ENCODE measurements around the gene ATPAF1. TPM values are rescaled to one million over a fixed set of nuclear protein-coding genes. Genes with fewer than 3 reads are reported as not detected.

Gene ATPAF1
- total and polyA plus RNA-seq, 3 experiments from 2014 or later: 40.2 to 75.8 (median 42.3) TPM

- Histone ChIP-seq H3K27ac (ENCODE audit: low read depth, low read length) (no peak overlapping the region), H3K4me1 (ENCODE audit: insufficient read depth, low read length) (peaks cover under 1% of the 10 kb centered on the region), H3K36me3 (ENCODE audit: insufficient read depth, low read length) (peaks cover 28% of the 10 kb centered on the region), H3K9me3 (ENCODE audit: low read length) (no peaks in the 10 kb centered on the region), H3K27me3 (ENCODE audit: insufficient read depth, low read length, poor library complexity, severe bottlenecking) (no peaks in the 10 kb centered on the region), H3K4me3 (ENCODE audit: low read length) (no peak overlapping the region)
- Mint-ChIP-seq H3K9me3 (no peaks in the 10 kb centered on the region), H3K4me1 (peaks cover 11 to 18% (median 11%) of the 10 kb centered on the region in 3 donors), H3K36me3 (peaks cover 33 to 86% (median 35%) of the 10 kb centered on the region in 3 donors), H3K27me3 (no peaks in the 10 kb centered on the region), H3K27ac (peak overlapping the region in 5 of 8 donors; percentile 20 to 80 (median 24)), H3K4me3 (no peak overlapping the region)
- CTCF ChIA-PET: interaction anchor here (1.6 kb wide), 1 partner anchor 14 kb away, joined by 3 read pairs; the partner anchor contains the start of gene MKNK1
- POLR2A ChIA-PET: no interaction called here
- no peak for DNase-seq
Measured at GRCh38 chr1:46589529-46589928, 78.6 kb downstream of the ATPAF1 start.

GRCh38 chr1:46587069-46587468 lies 81.1 kb downstream of the ATPAF1 start:
- Mint-ChIP-seq H3K4me1 (peaks cover 15 to 21% (median 19%) of the 10 kb centered on the region in 3 donors), H3K27ac (no peak overlapping the region), H3K36me3 (peaks cover 20 to 87% (median 25%) of the 10 kb centered on the region in 3 donors), H3K4me3 (no peak overlapping the region), H3K9me3 (no peaks in the 10 kb centered on the region), H3K27me3 (no peaks in the 10 kb centered on the region)
- no peak for DNase-seq
- peaks cover 12% of the 10 kb centered on the region for H3K4me1 ChIP-seq (ENCODE audit: insufficient read depth, low read length)
- H3K9me3 ChIP-seq (ENCODE audit: low read length): no peaks in the 10 kb centered on the region
- H3K27me3 ChIP-seq (ENCODE audit: insufficient read depth, low read length, poor library complexity, severe bottlenecking): no peaks in the 10 kb centered on the region
- H3K4me3 ChIP-seq (ENCODE audit: low read length): no peak overlapping the region
- ChIA-PET CTCF (no interaction called here), POLR2A (interaction anchor here (0.7 kb wide), 1 partner anchor 15 kb away, joined by 3 read pairs; no protein-coding TSS in a partner anchor)
- H3K36me3 ChIP-seq (ENCODE audit: insufficient read depth, low read length): peaks cover 22% of the 10 kb centered on the region
- H3K27ac ChIP-seq (ENCODE audit: low read depth, low read length): no peak overlapping the region

GRCh38 chr1:46585312-46585938 lies 82.7 kb downstream of the ATPAF1 start:
- Histone ChIP-seq H3K4me1 (ENCODE audit: insufficient read depth, low read length) (peaks cover 26% of the 10 kb centered on the region), H3K9me3 (ENCODE audit: low read length) (no peaks in the 10 kb centered on the region), H3K36me3 (ENCODE audit: insufficient read depth, low read length) (peaks cover 16% of the 10 kb centered on the region), H3K27ac (ENCODE audit: low read depth, low read length) (no peak overlapping the region), H3K4me3 (ENCODE audit: low read length) (no peak overlapping the region), H3K27me3 (ENCODE audit: insufficient read depth, low read length, poor library complexity, severe bottlenecking) (no peaks in the 10 kb centered on the region)
- no peak overlapping the region for H3K4me3 Mint-ChIP-seq
- H3K27me3 Mint-ChIP-seq: no peaks in the 10 kb centered on the region
- DNase-seq: no peak
- ChIA-PET POLR2A (interaction anchor here (0.7 kb wide), 1 partner anchor 44 kb away, joined by 3 read pairs; no protein-coding TSS in a partner anchor), CTCF (interaction anchor here (0.6 kb wide), 1 partner anchor 50 kb away, joined by 4 read pairs; a partner anchor contains a TSS)
- H3K27ac Mint-ChIP-seq: peak overlapping the region in 3 of 8 donors; percentile 38 to 67 (median 48)
- peaks cover 11 to 85% (median 21%) of the 10 kb centered on the region in 3 donors for H3K36me3 Mint-ChIP-seq
- peaks cover 29 to 32% (median 30%) of the 10 kb centered on the region in 3 donors for H3K4me1 Mint-ChIP-seq
- no peaks in the 10 kb centered on the region for H3K9me3 Mint-ChIP-seq

- POLR2A ChIA-PET: interaction anchor here (0.5 kb wide), 1 partner anchor 16 kb away, joined by 4 read pairs; no protein-coding TSS in a partner anchor
- H3K4me1 Mint-ChIP-seq: peaks cover 30 to 31% (median 31%) of the 10 kb centered on the region in 3 donors
- H3K27me3 ChIP-seq (ENCODE audit: insufficient read depth, low read length, poor library complexity, severe bottlenecking): no peaks in the 10 kb centered on the region
- H3K27ac Mint-ChIP-seq: peak overlapping the region in 3 of 8 donors; percentile 54 to 96 (median 78)
- no peak overlapping the region for H3K4me3 ChIP-seq (ENCODE audit: low read length)
- H3K9me3 ChIP-seq (ENCODE audit: low read length): no peaks in the 10 kb centered on the region
- peaks cover 26% of the 10 kb centered on the region for H3K4me1 ChIP-seq (ENCODE audit: insufficient read depth, low read length)
- H3K36me3 ChIP-seq (ENCODE audit: insufficient read depth, low read length): peaks cover 15% of the 10 kb centered on the region
- no peak for DNase-seq
- peaks cover 0 to 85% (median 12%) of the 10 kb centered on the region in 3 donors for H3K36me3 Mint-ChIP-seq
- H3K9me3 Mint-ChIP-seq: no peaks in the 10 kb centered on the region
- H3K27ac ChIP-seq (ENCODE audit: low read depth, low read length): no peak overlapping the region
- CTCF ChIA-PET: interaction anchor here (1.3 kb wide), 1 partner anchor 20 kb away, joined by 5 read pairs; the partner anchor contains the start of gene MKNK1
- no peak overlapping the region for H3K4me3 Mint-ChIP-seq
- H3K27me3 Mint-ChIP-seq: no peaks in the 10 kb centered on the region
Measured at GRCh38 chr1:46583494-46583893, 84.7 kb downstream of the ATPAF1 start.

GRCh38 chr1:46582972-46583371 lies 85.2 kb downstream of the ATPAF1 start:
- H3K36me3 Mint-ChIP-seq: peaks cover 0 to 89% (median 12%) of the 10 kb centered on the region in 3 donors
- no peaks in the 10 kb centered on the region for H3K9me3 ChIP-seq (ENCODE audit: low read length)
- POLR2A ChIA-PET: no interaction called here
- H3K4me3 ChIP-seq (ENCODE audit: low read length): no peak overlapping the region
- no peaks in the 10 kb centered on the region for H3K9me3 Mint-ChIP-seq
- no peak overlapping the region for H3K27ac ChIP-seq (ENCODE audit: low read depth, low read length)
- no peak overlapping the region for H3K4me3 Mint-ChIP-seq
- peaks cover 20% of the 10 kb centered on the region for H3K36me3 ChIP-seq (ENCODE audit: insufficient read depth, low read length)
- CTCF ChIA-PET: interaction anchor here (1.3 kb wide), 1 partner anchor 21 kb away, joined by 5 read pairs; the partner anchor contains the start of gene MKNK1
- H3K27ac Mint-ChIP-seq: peak overlapping the region in 7 of 8 donors; percentile 11 to 98 (median 80)
- no peak for DNase-seq
- no peaks in the 10 kb centered on the region for H3K27me3 Mint-ChIP-seq
- H3K4me1 ChIP-seq (ENCODE audit: insufficient read depth, low read length): peaks cover 26% of the 10 kb centered on the region
- H3K27me3 ChIP-seq (ENCODE audit: insufficient read depth, low read length, poor library complexity, severe bottlenecking): no peaks in the 10 kb centered on the region
- H3K4me1 Mint-ChIP-seq: peaks cover 30 to 31% (median 31%) of the 10 kb centered on the region in 3 donors

Other genes starting within 250 kb of the ATPAF1 start
- not detected for gene DMBX1, start 178.5 kb downstream of the ATPAF1 start, total RNA-seq
- not detected for gene DMBX1, start 178.5 kb downstream of the ATPAF1 start, polyA plus RNA-seq
- not detected for gene KNCN, start 116.7 kb downstream of the ATPAF1 start, total RNA-seq
- not detected for gene KNCN, start 116.7 kb downstream of the ATPAF1 start, polyA plus RNA-seq
- 10 to 100 TPM; 27.9 to 32.4 TPM for gene MKNK1, start 64.1 kb downstream of the ATPAF1 start, total RNA-seq
- 39.0 TPM for gene MKNK1, start 64.1 kb downstream of the ATPAF1 start, polyA plus RNA-seq
- 10 to 100 TPM; 10.3 to 11.3 TPM for gene MOB3C, start 51.6 kb downstream of the ATPAF1 start, total RNA-seq
- 26.0 TPM for gene MOB3C, start 51.6 kb downstream of the ATPAF1 start, polyA plus RNA-seq
- not detected for gene TEX38, start 3.5 kb upstream of the ATPAF1 start, total RNA-seq
- 0.37 TPM for gene TEX38, start 3.5 kb upstream of the ATPAF1 start, polyA plus RNA-seq
- gene EFCAB14, start 50.8 kb upstream of the ATPAF1 start, total RNA-seq: 10 to 100 TPM; 41.2 to 43.5 TPM
- 135 TPM for gene EFCAB14, start 50.8 kb upstream of the ATPAF1 start, polyA plus RNA-seq
- not detected for gene CYP4B1, start 130.7 kb upstream of the ATPAF1 start, total RNA-seq
- not detected for gene CYP4B1, start 130.7 kb upstream of the ATPAF1 start, polyA plus RNA-seq

All from CD8-positive, alpha-beta memory T cell (primary cell).